ENCODE measurements around the gene ACTL8.

The ACTL8 gene, protein sequence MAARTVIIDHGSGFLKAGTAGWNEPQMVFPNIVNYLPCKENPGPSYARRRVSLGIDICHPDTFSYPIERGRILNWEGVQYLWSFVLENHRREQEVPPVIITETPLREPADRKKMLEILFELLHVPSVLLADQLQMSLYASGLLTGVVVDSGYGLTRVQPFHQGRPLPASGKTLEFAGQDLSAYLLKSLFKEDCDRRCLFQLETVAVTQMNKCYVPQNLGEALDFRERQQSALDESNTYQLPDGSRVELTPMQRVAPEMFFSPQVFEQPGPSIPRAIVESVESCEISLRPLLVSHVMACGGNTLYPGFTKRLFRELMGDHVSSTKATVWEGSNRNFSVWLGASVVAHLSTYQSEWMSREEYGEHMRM

DNA sequence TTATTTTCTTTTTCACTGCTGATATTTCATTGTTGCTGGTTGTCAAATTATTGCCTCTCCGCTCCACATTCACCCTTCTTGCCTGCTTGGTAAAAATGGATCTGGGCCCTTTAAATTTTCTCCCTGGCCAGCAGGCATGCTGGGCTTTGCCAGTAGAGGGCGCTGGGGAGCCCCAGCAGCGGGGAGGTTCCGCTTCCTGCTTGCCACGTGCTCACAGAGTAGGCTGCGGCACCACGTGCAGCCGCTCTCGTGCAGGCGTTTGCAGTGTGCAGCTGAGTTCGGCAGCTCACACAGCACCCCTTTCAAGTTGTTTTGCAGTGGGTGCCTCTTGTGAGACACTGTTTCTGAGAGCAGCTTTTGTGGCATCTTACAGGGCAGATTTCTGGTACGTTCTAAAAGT lies at the start of gene ACTL8:
Gene ACTL8, plus strand, starts transcription at position 214 of the 400 bp plus-strand sequence. CDS start 67,676 bp downstream, outside the sequence.
- Mint-ChIP-seq H3K36me3 (ENCODE audit: low read depth) (no peaks in the 10 kb centered on the region), H3K27me3 (peaks cover 1% of the 10 kb centered on the region), H3K4me1 (ENCODE audit: low read depth) (no peaks in the 10 kb centered on the region), H3K27ac (no peak within 1 kb of the TSS), H3K9me3 (peaks cover 63% of the 10 kb centered on the region), H3K4me3 (no peak within 1 kb of the TSS)
- intact Hi-C loops (cut with micrococcal nuclease): no loop called here

DNA sequence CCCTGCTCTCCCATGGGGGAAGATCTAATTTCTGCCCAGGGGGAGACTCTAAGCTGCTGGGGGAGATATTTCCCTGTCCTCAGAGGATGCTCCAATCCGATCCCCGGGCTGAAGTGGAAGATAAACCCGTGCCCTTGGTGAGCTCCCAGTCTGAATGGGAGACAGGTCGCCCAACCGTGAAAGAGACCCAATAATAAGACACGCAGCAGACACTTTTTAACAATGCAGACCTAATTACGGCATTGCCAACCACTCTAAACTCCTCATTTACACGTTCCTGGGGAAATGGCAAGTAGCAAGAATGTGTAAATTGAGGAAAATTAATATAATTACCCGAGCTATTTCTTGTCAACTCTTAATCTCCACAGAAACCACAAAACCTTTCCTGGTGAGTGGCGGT lies 48.7 kb upstream of the ACTL8 start:
- no peaks in the 10 kb centered on the region for H3K4me1 Mint-ChIP-seq (ENCODE audit: low read depth)
- H3K9me3 Mint-ChIP-seq: no peaks in the 10 kb centered on the region
- peaks cover 31% of the 10 kb centered on the region for H3K27me3 Mint-ChIP-seq
- intact Hi-C loops (cut with micrococcal nuclease): no loop called here
- no peak overlapping the region for H3K4me3 Mint-ChIP-seq
- H3K36me3 Mint-ChIP-seq (ENCODE audit: low read depth): no peaks in the 10 kb centered on the region
- no peak overlapping the region for H3K27ac Mint-ChIP-seq

DNA sequence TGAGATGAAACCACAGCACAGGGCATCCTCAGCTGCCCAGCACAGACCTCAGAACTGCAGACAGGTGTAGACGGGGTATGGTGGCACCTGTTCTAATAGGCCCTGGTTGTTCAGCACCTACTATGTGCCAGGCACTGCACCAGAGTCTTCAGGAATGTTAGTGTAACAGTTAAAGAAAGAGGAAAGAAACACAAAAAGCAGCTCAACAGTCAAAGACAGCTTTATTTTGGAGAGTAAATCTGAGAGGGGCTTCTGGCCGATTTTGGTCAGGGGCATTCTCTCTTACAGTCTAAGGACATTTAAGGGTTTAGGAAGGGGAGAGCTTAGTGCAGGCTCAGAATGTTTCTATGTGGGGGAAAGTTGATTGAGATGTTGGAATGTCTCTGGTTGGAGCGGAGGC lies 45.2 kb upstream of the ACTL8 start:
- no peaks in the 10 kb centered on the region for H3K4me1 Mint-ChIP-seq (ENCODE audit: low read depth)
- no peak overlapping the region for H3K27ac Mint-ChIP-seq
- no peaks in the 10 kb centered on the region for H3K36me3 Mint-ChIP-seq (ENCODE audit: low read depth)
- H3K27me3 Mint-ChIP-seq: peaks cover 31% of the 10 kb centered on the region
- H3K4me3 Mint-ChIP-seq: no peak overlapping the region
- intact Hi-C loops (cut with micrococcal nuclease): no loop called here
- H3K9me3 Mint-ChIP-seq: no peaks in the 10 kb centered on the region

DNA sequence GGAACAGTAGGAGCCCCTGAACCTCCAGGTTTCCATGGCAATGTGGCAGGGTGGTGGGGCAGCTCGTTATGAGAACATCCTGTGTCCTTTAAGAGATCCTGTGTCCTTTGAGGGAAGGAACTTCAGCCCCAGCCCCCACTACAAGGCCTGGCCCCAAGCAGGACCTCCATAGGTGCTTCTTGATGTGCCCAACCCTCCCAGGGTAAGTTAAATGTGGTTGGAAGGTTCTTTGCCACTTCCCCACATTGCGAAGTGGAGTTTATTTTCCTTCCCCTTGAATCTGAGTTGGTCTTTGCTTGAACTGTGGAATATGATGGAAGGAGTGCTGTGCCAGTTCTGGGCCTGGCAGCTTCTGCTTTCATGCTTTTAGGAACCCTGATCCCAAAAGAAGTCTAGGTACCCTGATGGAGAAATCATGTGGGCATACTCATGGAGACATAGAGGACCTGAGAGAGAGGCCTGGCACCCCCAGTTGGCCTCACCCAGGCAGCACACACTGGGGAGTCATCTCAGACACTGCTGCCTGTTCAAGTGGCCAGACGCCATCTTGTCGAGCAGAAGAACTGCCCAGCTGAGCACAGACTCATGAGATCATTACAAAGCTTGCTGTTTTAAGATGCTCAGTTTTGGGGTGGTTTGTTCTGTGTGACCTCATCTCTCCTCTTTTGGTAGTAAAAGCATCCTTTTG lies 44.1 kb upstream of the ACTL8 start:
- H3K36me3 Mint-ChIP-seq (ENCODE audit: low read depth): no peaks in the 10 kb centered on the region
- H3K9me3 Mint-ChIP-seq: no peaks in the 10 kb centered on the region
- intact Hi-C loops (cut with micrococcal nuclease): no loop called here
- H3K4me3 Mint-ChIP-seq: no peak overlapping the region
- no peak overlapping the region for H3K27ac Mint-ChIP-seq
- peaks cover 21% of the 10 kb centered on the region for H3K27me3 Mint-ChIP-seq
- H3K4me1 Mint-ChIP-seq (ENCODE audit: low read depth): no peaks in the 10 kb centered on the region

DNA sequence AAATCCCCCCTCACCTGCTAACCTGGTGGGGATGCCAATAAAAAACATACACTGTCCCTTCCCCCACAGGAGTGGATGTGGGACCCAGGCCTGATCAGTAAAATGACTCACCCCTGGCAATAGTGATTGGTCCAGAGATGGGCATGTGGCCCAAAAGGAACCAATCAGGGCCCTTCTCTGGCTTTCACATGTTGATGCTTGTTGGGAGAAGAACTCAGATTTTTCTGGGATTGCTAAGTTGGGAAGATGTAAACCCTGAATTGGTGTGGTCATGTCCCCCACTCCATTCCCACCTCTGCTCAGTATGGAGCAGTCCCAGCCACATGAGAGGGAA lies 43.6 kb upstream of the ACTL8 start:
- Mint-ChIP-seq H3K27me3 (peaks cover 16% of the 10 kb centered on the region), H3K4me3 (no peak overlapping the region), H3K36me3 (ENCODE audit: low read depth) (no peaks in the 10 kb centered on the region), H3K4me1 (ENCODE audit: low read depth) (no peaks in the 10 kb centered on the region), H3K9me3 (no peaks in the 10 kb centered on the region), H3K27ac (no peak overlapping the region)
- intact Hi-C loops (cut with micrococcal nuclease): no loop called here

DNA sequence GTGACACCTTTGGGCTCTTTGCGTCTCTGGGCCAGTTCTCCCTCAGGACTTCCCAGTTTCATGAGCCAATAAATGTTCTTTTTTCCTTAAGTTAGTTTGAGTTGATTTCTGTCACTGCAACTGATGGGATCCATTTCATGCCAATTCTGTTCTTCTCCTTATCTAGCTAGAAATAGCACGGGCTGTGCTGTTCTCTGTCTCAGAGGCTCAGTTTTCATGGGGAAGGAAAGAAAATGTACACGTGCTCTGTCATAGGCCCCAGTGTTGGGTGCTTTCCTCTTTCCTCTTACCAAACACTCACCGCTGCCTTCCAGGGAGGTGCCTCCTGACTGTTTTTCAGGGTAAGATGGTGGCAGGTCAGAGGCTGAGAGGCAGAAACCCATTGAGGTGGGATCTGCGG lies 43.2 kb upstream of the ACTL8 start:
- Mint-ChIP-seq H3K27ac (no peak overlapping the region), H3K27me3 (peaks cover 15% of the 10 kb centered on the region), H3K36me3 (ENCODE audit: low read depth) (no peaks in the 10 kb centered on the region), H3K4me1 (ENCODE audit: low read depth) (no peaks in the 10 kb centered on the region), H3K9me3 (no peaks in the 10 kb centered on the region), H3K4me3 (no peak overlapping the region)
- intact Hi-C loops (cut with micrococcal nuclease): no loop called here

DNA sequence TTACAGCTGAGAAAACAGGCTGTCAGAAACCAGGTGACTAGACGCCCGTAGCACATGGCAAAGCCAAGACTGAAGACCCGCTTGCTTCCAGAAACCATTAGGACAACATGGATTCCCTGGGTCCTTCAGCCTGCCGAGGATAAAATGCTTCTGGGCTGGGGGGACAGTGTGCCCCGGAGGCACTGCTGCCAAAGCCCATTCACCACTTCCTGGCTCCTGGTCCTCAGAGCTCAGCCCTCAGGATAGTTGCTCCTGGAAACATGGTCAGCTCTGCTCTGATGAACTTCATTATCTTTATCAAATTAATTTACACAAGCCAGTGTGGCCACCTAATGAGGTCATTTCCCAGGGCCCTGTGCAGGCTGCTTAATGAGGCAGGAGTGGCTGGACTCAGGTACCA lies 41.1 kb upstream of the ACTL8 start:
- no peaks in the 10 kb centered on the region for H3K9me3 Mint-ChIP-seq
- intact Hi-C loops (cut with micrococcal nuclease): no loop called here
- H3K4me3 Mint-ChIP-seq: no peak overlapping the region
- H3K36me3 Mint-ChIP-seq (ENCODE audit: low read depth): no peaks in the 10 kb centered on the region
- H3K27me3 Mint-ChIP-seq: peaks cover 12% of the 10 kb centered on the region
- H3K4me1 Mint-ChIP-seq (ENCODE audit: low read depth): no peaks in the 10 kb centered on the region
- no peak overlapping the region for H3K27ac Mint-ChIP-seq

DNA sequence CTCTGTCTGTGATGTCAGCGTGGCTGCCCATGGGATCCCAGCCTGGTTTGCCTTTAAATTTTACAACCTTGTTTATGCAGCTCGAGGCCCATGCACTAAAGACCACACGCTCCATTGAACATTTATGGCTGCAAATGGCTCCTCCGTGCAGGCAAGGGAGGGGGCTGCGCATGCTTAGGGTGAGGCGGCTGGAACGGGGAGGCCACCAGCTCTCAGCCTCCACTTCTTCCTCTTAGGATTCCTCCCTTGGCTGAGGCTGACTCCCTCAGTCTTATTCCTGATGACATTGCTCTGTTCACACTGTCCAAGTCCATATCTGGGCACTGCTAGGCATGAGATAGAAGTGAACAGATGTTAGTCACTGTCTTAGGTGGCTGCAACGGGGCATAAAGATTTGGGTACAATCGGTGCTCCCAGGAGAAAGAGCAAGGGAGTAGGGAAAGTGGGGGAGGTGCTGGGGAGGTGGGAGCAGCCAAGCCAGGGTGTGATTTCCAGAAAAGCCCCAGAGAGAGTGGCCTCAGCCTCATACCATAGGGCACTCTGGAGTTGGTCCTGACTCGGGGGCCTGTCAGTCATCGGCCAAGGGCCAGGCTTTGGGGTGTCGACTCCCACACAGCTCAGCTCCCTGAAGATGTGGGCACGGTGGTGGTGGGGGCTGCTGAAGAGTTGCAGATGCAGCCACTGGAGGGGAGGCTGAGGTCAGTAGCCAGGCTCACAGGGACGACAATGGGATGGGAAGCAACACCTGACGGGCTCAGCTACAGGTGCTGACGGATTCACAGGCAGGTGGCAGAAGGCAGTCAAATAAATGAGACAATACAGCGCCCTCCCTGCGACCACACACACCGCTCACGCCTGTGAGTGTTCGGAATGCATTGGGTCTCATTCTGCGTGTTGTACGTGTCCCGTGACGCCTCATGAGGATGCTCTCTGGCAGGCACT lies 37.3 kb upstream of the ACTL8 start:
- Mint-ChIP-seq H3K27me3 (peaks cover 9% of the 10 kb centered on the region), H3K9me3 (no peaks in the 10 kb centered on the region), H3K4me1 (ENCODE audit: low read depth) (no peaks in the 10 kb centered on the region), H3K36me3 (ENCODE audit: low read depth) (no peaks in the 10 kb centered on the region), H3K27ac (no peak overlapping the region), H3K4me3 (no peak overlapping the region)
- intact Hi-C loops (cut with micrococcal nuclease): no loop called here

DNA sequence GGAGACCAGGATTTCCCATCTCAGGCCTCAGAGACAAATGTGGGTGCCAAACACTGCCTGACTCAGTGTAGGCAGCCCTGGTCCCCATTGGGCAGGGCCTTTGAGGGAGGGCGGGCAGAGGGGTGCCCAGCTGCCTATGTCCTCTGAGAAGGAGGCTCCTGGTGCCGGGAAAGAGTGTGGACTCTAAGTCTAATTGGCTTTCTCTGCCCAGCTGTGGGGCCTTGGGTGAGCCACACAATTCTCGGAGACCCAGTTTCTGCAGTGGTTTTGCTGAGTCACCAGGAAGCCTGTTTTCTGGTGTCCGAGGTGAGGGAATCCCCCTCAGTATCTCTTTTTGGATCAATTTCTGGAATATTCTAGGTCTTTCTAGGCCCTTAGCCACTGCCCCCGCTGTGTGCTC lies 35.3 kb upstream of the ACTL8 start:
- Mint-ChIP-seq H3K4me1 (ENCODE audit: low read depth) (no peaks in the 10 kb centered on the region), H3K9me3 (no peaks in the 10 kb centered on the region), H3K36me3 (ENCODE audit: low read depth) (no peaks in the 10 kb centered on the region), H3K4me3 (no peak overlapping the region), H3K27me3 (peaks cover 20% of the 10 kb centered on the region), H3K27ac (no peak overlapping the region)
- intact Hi-C loops (cut with micrococcal nuclease): no loop called here

DNA sequence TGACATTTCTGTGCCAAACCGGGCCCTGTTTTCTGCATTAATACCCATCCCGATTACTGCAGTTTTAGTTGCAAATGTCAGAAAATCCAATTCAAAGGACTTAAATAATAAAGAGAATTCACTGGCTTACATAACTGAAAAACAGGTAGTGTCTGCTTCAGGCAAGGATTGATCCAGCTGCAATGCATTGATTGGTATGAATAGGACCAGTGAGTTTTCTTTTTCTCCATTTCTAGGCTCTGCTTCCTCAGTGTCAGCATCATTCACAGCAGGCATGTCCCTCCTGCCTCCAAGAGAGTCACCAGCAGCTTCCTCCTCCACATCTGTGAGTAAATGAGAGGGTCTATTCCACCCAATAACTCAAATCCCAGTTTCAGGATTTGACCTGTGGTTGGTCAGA lies 33.7 kb upstream of the ACTL8 start:
- Mint-ChIP-seq H3K36me3 (ENCODE audit: low read depth) (no peaks in the 10 kb centered on the region), H3K27ac (no peak overlapping the region), H3K27me3 (peaks cover 20% of the 10 kb centered on the region), H3K4me3 (no peak overlapping the region), H3K9me3 (no peaks in the 10 kb centered on the region), H3K4me1 (ENCODE audit: low read depth) (no peaks in the 10 kb centered on the region)
- intact Hi-C loops (cut with micrococcal nuclease): no loop called here

DNA sequence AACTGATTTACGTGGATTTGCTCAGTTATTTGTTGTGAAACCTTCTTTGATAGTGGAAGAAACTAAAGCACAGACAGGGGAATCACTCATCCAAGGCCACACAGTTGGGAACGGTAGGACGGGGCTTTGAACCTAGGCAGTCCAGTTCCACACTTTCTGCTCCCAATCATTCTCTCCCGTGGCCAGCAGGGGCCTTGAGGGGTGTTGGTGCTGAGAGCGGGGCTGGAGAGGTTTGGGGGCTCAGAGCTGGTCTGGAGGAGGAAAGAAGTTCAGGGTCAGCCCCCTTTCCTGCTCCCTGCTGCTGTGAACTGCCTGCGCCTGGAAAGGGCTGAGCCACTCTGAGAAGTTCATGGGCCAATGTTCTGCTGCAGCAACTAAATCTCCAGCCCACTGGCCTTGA lies 31.4 kb upstream of the ACTL8 start:
- H3K9me3 Mint-ChIP-seq: peaks cover 14% of the 10 kb centered on the region
- no peak overlapping the region for H3K4me3 Mint-ChIP-seq
- H3K27ac Mint-ChIP-seq: no peak overlapping the region

DNA sequence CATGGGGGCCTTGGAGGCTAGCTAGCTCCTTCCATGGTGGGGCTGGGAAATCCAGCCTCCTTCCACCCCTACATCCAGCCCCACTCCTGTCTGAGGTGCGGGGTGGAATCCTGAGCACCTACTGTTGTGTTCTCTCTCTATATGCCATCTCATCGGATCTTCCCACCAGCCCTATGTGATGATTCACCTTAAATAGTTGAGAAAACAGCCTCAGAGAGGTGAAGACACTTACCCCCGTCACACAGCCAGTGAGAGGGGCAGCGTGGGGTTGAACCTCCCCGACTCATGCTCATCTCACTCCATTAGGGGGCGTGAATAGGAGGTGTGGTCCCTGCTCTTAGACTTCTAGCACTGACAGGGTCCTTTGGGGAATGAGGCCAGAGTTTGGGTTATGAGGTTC lies 31.0 kb upstream of the ACTL8 start:
- Mint-ChIP-seq H3K27me3 (peaks cover 17% of the 10 kb centered on the region), H3K27ac (no peak overlapping the region), H3K4me1 (ENCODE audit: low read depth) (no peaks in the 10 kb centered on the region), H3K9me3 (peaks cover 14% of the 10 kb centered on the region), H3K4me3 (no peak overlapping the region), H3K36me3 (ENCODE audit: low read depth) (no peaks in the 10 kb centered on the region)
- intact Hi-C loops (cut with micrococcal nuclease): no loop called here

More for the DNA sequence above, 31.4 kb upstream of the ACTL8 start:
- H3K27me3 Mint-ChIP-seq: peaks cover 17% of the 10 kb centered on the region
- no peaks in the 10 kb centered on the region for H3K36me3 Mint-ChIP-seq (ENCODE audit: low read depth)
- intact Hi-C loops (cut with micrococcal nuclease): no loop called here
- no peaks in the 10 kb centered on the region for H3K4me1 Mint-ChIP-seq (ENCODE audit: low read depth)

DNA sequence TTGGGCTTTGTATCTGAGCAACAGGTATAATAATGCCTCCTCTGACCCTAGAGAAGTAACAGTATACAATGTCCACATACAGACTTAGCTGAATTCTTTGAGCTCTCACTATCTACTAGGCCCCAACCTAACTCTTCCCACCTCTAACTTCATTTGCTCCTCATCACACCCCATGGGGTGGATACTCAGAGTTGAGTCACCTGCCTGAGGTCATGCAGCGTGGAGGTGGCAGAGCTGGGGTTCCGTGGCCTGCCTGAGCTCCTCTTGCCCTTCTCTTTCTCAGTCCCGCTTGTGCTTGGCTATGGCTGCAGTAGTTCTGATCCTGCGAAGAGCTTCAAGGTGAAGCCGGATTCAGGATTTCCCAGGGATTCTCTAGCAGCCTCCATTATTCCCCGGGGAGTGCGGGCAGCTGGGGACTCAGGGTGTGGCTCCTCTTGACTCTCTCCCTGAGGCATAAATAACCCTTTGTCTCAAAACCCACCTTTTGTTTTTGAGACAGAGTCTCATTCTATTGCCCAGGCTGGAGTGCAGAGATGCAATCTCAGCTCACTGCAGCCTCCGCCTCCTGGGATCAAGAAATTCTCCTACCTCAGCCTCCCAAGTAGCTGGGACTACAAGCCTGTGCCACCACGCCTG lies 29.9 kb upstream of the ACTL8 start:
- Mint-ChIP-seq H3K27me3 (peaks cover 17% of the 10 kb centered on the region), H3K36me3 (ENCODE audit: low read depth) (no peaks in the 10 kb centered on the region), H3K4me1 (ENCODE audit: low read depth) (no peaks in the 10 kb centered on the region), H3K9me3 (peaks cover 14% of the 10 kb centered on the region), H3K27ac (no peak overlapping the region), H3K4me3 (no peak overlapping the region)
- intact Hi-C loops (cut with micrococcal nuclease): no loop called here
